ENCODE measurements around the gene MCC. TPM values are rescaled to one million over a fixed set of nuclear protein-coding genes. Genes with fewer than 3 reads are reported as not detected.

The MCC gene
- total RNA-seq, 1 experiment from 2014 or later = 7.6 TPM

- H3K4ac ChIP-seq (ENCODE audit: low read depth, low read length) = no peak overlapping the region
- no peaks in the 10 kb centered on the region for H3K23me2 ChIP-seq (ENCODE audit: insufficient read length, low read depth, low read length, poor library complexity, severe bottlenecking)
- Mint-ChIP-seq H3K36me3 (ENCODE audit: insufficient read depth in 1 of 3, low read depth in 3 of 3) (peaks cover 0 to 11% (median 7%) of the 10 kb centered on the region in 3 experiments; a peak in 4 of 7 replicates), H3K4me1 (peaks cover 0 to 6% of the 10 kb centered on the region in 2 experiments; a peak in 2 of 4 replicates), H3K9me3 (no peaks in the 10 kb centered on the region), H3K4me3 (no peak overlapping the region), H3K27me3 (ENCODE audit: low read depth) (no peaks in the 10 kb centered on the region), H3K27ac (no peak overlapping the region)
- no peak overlapping the region for H4K5ac ChIP-seq (ENCODE audit: insufficient read length, low read depth, low read length)
- H3K9ac ChIP-seq (ENCODE audit: extremely low read depth, insufficient read length, low read length) = no peak overlapping the region
- H4K91ac ChIP-seq (ENCODE audit: insufficient read length, low read depth, low read length) = no peak overlapping the region
- no peak for DNase-seq
- no peak overlapping the region for H2BK12ac ChIP-seq (ENCODE audit: insufficient read length, low read depth, low read length)
- H2AFZ ChIP-seq (ENCODE audit: low read length) = no peak overlapping the region
- H3K56ac ChIP-seq (ENCODE audit: insufficient read length, low read depth, low read length) = no peak overlapping the region
- no peak for TF ChIP-seq CTCF (conservative IDR thresholded peaks at IDR 0.05)
- no peak overlapping the region for H2BK5ac ChIP-seq (ENCODE audit: insufficient read length, low read length)
- no peaks in the 10 kb centered on the region for H3K79me2 ChIP-seq (ENCODE audit: insufficient read depth, low read length)
- no peaks in the 10 kb centered on the region for H3K9me3 ChIP-seq (ENCODE audit: control insufficient read depth, low read depth, low read length)
- H3K27me3 ChIP-seq (ENCODE audit: insufficient read depth, low read length) = no peaks in the 10 kb centered on the region
- no peak overlapping the region for H3K18ac ChIP-seq (ENCODE audit: insufficient read length, low read depth, low read length)
- H3K27ac ChIP-seq (ENCODE audit: insufficient read length, low read depth, low read length) = no peak overlapping the region
- no peak overlapping the region for H2BK15ac ChIP-seq (ENCODE audit: low read depth, low read length)
- no peak overlapping the region for H3T11ph ChIP-seq (ENCODE audit: low read length)
- no peak overlapping the region for H3K4me2 ChIP-seq (ENCODE audit: insufficient read depth, insufficient read length, low read length)
- no peak overlapping the region for H4K8ac ChIP-seq (replicated peaks; ENCODE audit: insufficient read length, low read depth, low read length)
- H4K20me1 ChIP-seq (ENCODE audit: control insufficient read depth, insufficient read depth, insufficient read length) = no peaks in the 10 kb centered on the region
- H2BK20ac ChIP-seq (ENCODE audit: low read depth, low read length, poor library complexity, severe bottlenecking) = no peak overlapping the region
- WGBS (ENCODE audit: extremely low coverage, insufficient read length, low lambda C conversion rate) = no CpG with 5 or more reads among the region's 9 CpGs
- H3K23ac ChIP-seq (ENCODE audit: insufficient read length, low read depth, low read length) = no peak overlapping the region
- no peak overlapping the region for H2AK5ac ChIP-seq (ENCODE audit: insufficient read length, low read length)
- no peaks in the 10 kb centered on the region for H3K4me1 ChIP-seq (ENCODE audit: insufficient read depth, low read length)
- H3K79me1 ChIP-seq (ENCODE audit: insufficient read depth, low read depth, low read length, poor library complexity, severe bottlenecking) = no peaks in the 10 kb centered on the region
- H2BK120ac ChIP-seq (ENCODE audit: low read depth, low read length, poor library complexity, severe bottlenecking) = no peak overlapping the region
- H3K14ac ChIP-seq (ENCODE audit: insufficient read depth, low read length) = no peak overlapping the region
These were observed 437.4 kb downstream of the MCC start for GRCh38 chr5:113050721-113051382.

Data from H9 (cell line).